IMR-90 (cell line): Measurements from ENCODE around the gene TPO. TPM values are rescaled to one million over a fixed set of nuclear protein-coding genes. Genes with fewer than 3 reads are reported as not detected.
A peak's percentile ranks its signal among the peaks of the same experiment; 100 is the strongest.

Experiments used
- ATAC-seq: fragments of 200-7000 bp; cut with Tn5 transposase; 2 replicates; pipeline ENCODE4 v1.9.1; 2020; ENCODE audit warnings: low read depth, mild to moderate bottlenecking, moderate library complexity
- BruUV-seq: library from RNA; stranded (reverse); fragments of 400-500 nt; replicated peaks from 2 replicates; lab custom pipeline; 2021; lab: Mats Ljungman, UMichigan
- CTCF ChIA-PET: fragments of 300-600 bp; formaldehyde crosslinking; extraction: SDS; loops from one replicate; lab custom pipeline; 2021; ENCODE audit warnings: antibody characterized with exemption; lab: Yijun Ruan, JAX
- POLR2A ChIA-PET: fragments of 300-600 bp; sonication (Branson Sonifier 250); formaldehyde crosslinking; loops from one replicate; lab custom pipeline; 2022; ENCODE audit warnings: antibody characterized with exemption; ENCODE audit not compliant: unreplicated experiment; lab: Charles Lee
- DNase-seq: peaks from one replicate; pipeline ENCODE4 v3.0.0; 2013
- H2AFZ ChIP-seq: replicated peaks from 2 replicates; pipeline ENCODE3; 2013; ENCODE audit warnings: low read length, mild to moderate bottlenecking; ENCODE audit not compliant: poor library complexity
- H2AK5ac ChIP-seq: 2 replicates; pipeline ENCODE4 v1.6.1; 2013; ENCODE audit warnings: low read depth, low read length, inconsistent platforms
- H2AK9ac ChIP-seq: replicated peaks from 2 replicates; pipeline ENCODE3; 2013; ENCODE audit warnings: mild to moderate bottlenecking, low read depth, low read length, moderate library complexity; ENCODE audit not compliant: poor library complexity
- H2BK120ac ChIP-seq: 2 replicates; pipeline ENCODE4 v1.6.1; 2013; ENCODE audit warnings: low read depth, low read length, inconsistent platforms
- H2BK15ac ChIP-seq: 3 replicates; pipeline ENCODE4 v1.6.1; 2013; ENCODE audit warnings: low read depth, low read length, inconsistent platforms
- H2BK20ac ChIP-seq: 2 replicates; pipeline ENCODE4 v1.6.1; 2013; ENCODE audit warnings: low read depth, mild to moderate bottlenecking, inconsistent platforms, low read length, moderate library complexity
- H2BK5ac ChIP-seq: 2 replicates; pipeline ENCODE4 v1.6.1; 2013; ENCODE audit warnings: mild to moderate bottlenecking, low read depth, low read length, inconsistent platforms; ENCODE audit not compliant: poor library complexity, severe bottlenecking
- H3K14ac ChIP-seq: replicated peaks from 2 replicates; pipeline ENCODE4 v1.6.1; 2013; ENCODE audit warnings: low read depth, low read length, inconsistent platforms
- H3K18ac ChIP-seq: 2 replicates; pipeline ENCODE4 v1.6.1; 2013; ENCODE audit warnings: low read depth, low read length, control low read depth
- H3K23ac ChIP-seq: 2 replicates; pipeline ENCODE4 v1.6.1; 2013; ENCODE audit warnings: low read depth, low read length, inconsistent platforms
- H3K27ac ChIP-seq: 2 replicates; pipeline ENCODE4 v1.5.1; 2013; ENCODE audit warnings: mild to moderate bottlenecking, control low read depth, low read length; ENCODE audit not compliant: insufficient read depth
- H3K27me3 ChIP-seq: 2 replicates; pipeline ENCODE4 v1.6.1; 2013; ENCODE audit warnings: low read length; ENCODE audit not compliant: control insufficient read depth, insufficient read depth
- H3K36me3 ChIP-seq: 2 replicates; pipeline ENCODE4 v1.6.1; 2013; ENCODE audit warnings: low read length, mixed read lengths; ENCODE audit not compliant: control insufficient read depth, insufficient read depth
- H3K4ac ChIP-seq: 2 replicates; pipeline ENCODE4 v1.6.1; 2013; ENCODE audit warnings: low read depth, low read length, inconsistent platforms
- H3K4me1 ChIP-seq: 2 replicates; pipeline ENCODE4 v1.6.1; 2013; ENCODE audit warnings: low read length, mixed read lengths; ENCODE audit not compliant: control insufficient read depth, insufficient read depth
- H3K4me2 ChIP-seq: 2 replicates; pipeline ENCODE4 v1.6.1; 2013; ENCODE audit warnings: low read depth, mild to moderate bottlenecking, control low read depth, low read length, moderate library complexity
- H3K4me3 ChIP-seq: 2 replicates; pipeline ENCODE4 v1.5.1; 2013; ENCODE audit warnings: low read depth, mild to moderate bottlenecking, control low read depth, low read length, moderate library complexity; ENCODE audit not compliant: insufficient read depth
- H3K56ac ChIP-seq: 2 replicates; pipeline ENCODE4 v1.6.1; 2013; ENCODE audit warnings: low read length, inconsistent platforms; ENCODE audit not compliant: insufficient read depth; ENCODE audit errors: extremely low read depth
- H3K79me1 ChIP-seq, 2 experiments: 2 replicates each; pipeline ENCODE4 v1.6.1; 2013; ENCODE audit warnings: low read length in 2 of 2, inconsistent platforms in 1 of 2, low read depth in 1 of 2
- H3K9ac ChIP-seq: 2 replicates; pipeline ENCODE4 v1.6.1; 2013; ENCODE audit warnings: low read depth, low read length, control low read depth
- H3K9me1 ChIP-seq: 2 replicates; pipeline ENCODE4 v1.6.1; 2013; ENCODE audit warnings: low read length, inconsistent platforms; ENCODE audit not compliant: insufficient read depth
- H3K9me3 ChIP-seq: 2 replicates; pipeline ENCODE4 v1.6.1; 2013; ENCODE audit warnings: low read length; ENCODE audit not compliant: control insufficient read depth, insufficient read depth
- H4K20me1 ChIP-seq: 2 replicates; pipeline ENCODE4 v1.6.1; 2013; ENCODE audit warnings: low read length, inconsistent platforms; ENCODE audit not compliant: insufficient read depth
- H4K5ac ChIP-seq: 2 replicates; pipeline ENCODE4 v1.6.1; 2013; ENCODE audit warnings: mild to moderate bottlenecking, low read depth, low read length, control low read depth
- H4K8ac ChIP-seq, 2 experiments: 2 replicates each; pipeline ENCODE4 v1.6.1; 2013; ENCODE audit warnings: low read depth in 2 of 2, low read length in 2 of 2, control low read depth in 1 of 2, inconsistent platforms in 1 of 2
- H4K91ac ChIP-seq: 2 replicates; pipeline ENCODE4 v1.6.1; 2013; ENCODE audit warnings: low read depth, low read length, inconsistent platforms; ENCODE audit not compliant: insufficient read depth
- BHLHE40 ChIP-seq: fragments of 150-350 bp; IDR thresholded peaks from 2 replicates; pipeline ENCODE4 v1.6.1; 2016; ENCODE audit warnings: mild to moderate bottlenecking, low read depth, low read length
- CTCF ChIP-seq: conservative IDR thresholded peaks from 2 replicates; pipeline ENCODE4 v1.5.1; 2012; ENCODE audit warnings: mild to moderate bottlenecking, low read depth, low read length, improper control_type of control experiment
- FOS ChIP-seq: fragments of 150-350 bp; IDR thresholded peaks from 2 replicates; pipeline ENCODE4 v1.6.1; 2016; ENCODE audit warnings: low read depth, low read length
- MXI1 ChIP-seq: IDR thresholded peaks from 2 replicates; pipeline ENCODE4 v1.6.1; 2012; ENCODE audit warnings: low read depth, mild to moderate bottlenecking, low read length, moderate library complexity, borderline replicate concordance
- NFE2L2 ChIP-seq: fragments of 150-350 bp; IDR thresholded peaks from 2 replicates; pipeline ENCODE4 v1.6.1; 2016; ENCODE audit warnings: low read depth, mild to moderate bottlenecking, low read length
- RAD21 ChIP-seq: IDR thresholded peaks from 2 replicates; pipeline ENCODE4 v1.6.1; 2012; ENCODE audit warnings: low read length, improper control_type of control experiment
- RCOR1 ChIP-seq: IDR thresholded peaks from 2 replicates; pipeline ENCODE4 v1.6.1; 2012; ENCODE audit warnings: mild to moderate bottlenecking, low read length, improper control_type of control experiment; ENCODE audit not compliant: insufficient replicate concordance
- RFX5 ChIP-seq: IDR thresholded peaks from 2 replicates; pipeline ENCODE4 v1.8.0; 2012; ENCODE audit warnings: low read depth, mild to moderate bottlenecking, low read length, moderate library complexity
- SMC3 ChIP-seq: fragments of 150-350 bp; IDR thresholded peaks from 2 replicates; pipeline ENCODE4 v1.6.1; 2016; ENCODE audit warnings: low read depth, mild to moderate bottlenecking, antibody characterized with exemption, low read length, moderate library complexity
- USF2 ChIP-seq: fragments of 150-350 bp; IDR thresholded peaks from 2 replicates; pipeline ENCODE4 v1.6.1; 2017; ENCODE audit warnings: mild to moderate bottlenecking, antibody characterized with exemption, low read length, low read depth
- WGBS, 2 experiments: methylation state at CpG; one replicate each; pipeline versions ENCODE4 v1.1.5 to v1.1.7; 2013; ENCODE audit warnings: missing lambda C conversion rate in 2 of 2; ENCODE audit not compliant: insufficient read length in 1 of 2; ENCODE audit errors: extremely low coverage in 2 of 2; 5-methylcytosine and 5-hydroxymethylcytosine counted together
- dilution Hi-C: fragments of 300-500 bp; cut with HindIII; formaldehyde crosslinking; loops from one replicate; pipeline ENCODE4 v1.14.3; 2018; ENCODE audit warnings: low sequenced_read_pairs; ENCODE audit not compliant: unreplicated experiment
- in situ Hi-C: fragments of 300-500 bp; cut with MboI; formaldehyde crosslinking; loops from 3 replicates; pipeline ENCODE4 v1.14.3; 2019; ENCODE audit warnings: low sequenced_read_pairs, inconsistent platforms, mixed read lengths
- intact Hi-C: fragments of 100-400 bp; cut with micrococcal nuclease; formaldehyde crosslinking; loops from 2 replicates; pipeline ENCODE4 v1.10.0; 2022
- polyA plus RNA-seq, 3 experiments: library from polyadenylated mRNA; depleted of rRNA; stranded (reverse); fragments of >200 nt; gene quantifications; 2 replicates each; pipeline ENCODE4 v1.2.3, GENCODE V29; 2012; ENCODE audit warnings: low replicate concordance in 1 of 3
- total RNA-seq: library from RNA; depleted of rRNA; stranded (reverse); fragments of >200 nt; gene quantifications from 2 replicates; pipeline ENCODE4 v1.2.3, GENCODE V29; 2012

TPO gene
- total and polyA plus RNA-seq, 2 of the 4 experiments (the other 2 are of a cell fraction), result not detected

- Histone ChIP-seq H3K9me3 (no peaks in the 10 kb centered on the region), H3K56ac (no peak overlapping the region), H4K20me1 (0 out of 2 replicates have a peak, but pooled peaks cover 3% of the 10 kb centered on the region), H2AK5ac (peak overlapping the region; percentile 64), H4K8ac (no peak overlapping the region), H3K4me3 (no peak overlapping the region), H3K14ac (no peak overlapping the region), H2BK5ac (no peak overlapping the region), H3K23ac (no peak overlapping the region), H3K18ac (no peak overlapping the region), H3K9me1 (no peaks in the 10 kb centered on the region), H3K4me2 (no peak overlapping the region), H4K5ac (no peak overlapping the region), H3K9ac (no peak overlapping the region), H3K36me3 (no peaks in the 10 kb centered on the region), H2BK20ac (no peak overlapping the region), H3K4ac (no peak overlapping the region), H2BK15ac (no peak overlapping the region), H3K27ac (no peak overlapping the region), H3K79me1 (no peaks in the 10 kb centered on the region), H3K4me1 (peaks cover 9% of the 10 kb centered on the region), H2AK9ac (peak overlapping the region; percentile 85), H3K27me3 (peaks cover 17% of the 10 kb centered on the region), H2AFZ (peak overlapping the region; percentile 41), H4K91ac (no peak overlapping the region), H2BK120ac (no peak overlapping the region)
- ChIA-PET CTCF (no interaction called here), POLR2A (no interaction called here)
- peak; percentile 80 for TF ChIP-seq FOS
- TF ChIP-seq NFE2L2, result no peak
- TF ChIP-seq RCOR1, result peak; percentile 71
- no peak for TF ChIP-seq CTCF
- peak; percentile 28; the same call in 1 of the 2 replicates for TF ChIP-seq BHLHE40
- TF ChIP-seq SMC3, result peak; percentile 25
- TF ChIP-seq USF2, result 0 out of 2 replicates have a peak, but pooled peaks have one; percentile 3
- TF ChIP-seq RAD21, result peak; percentile 32; the same call in 1 of the 2 replicates
- no peak for TF ChIP-seq RFX5
- peak; percentile 39; the same call in 1 of the 2 replicates for TF ChIP-seq MXI1
- intact Hi-C loops (no loop called here), in situ Hi-C loops (no loop called here), dilution Hi-C loops (no loop called here)
- no TSS peak for BruUV-seq
- DNase-seq (peak; percentile 81), ATAC-seq (peak; percentile 56)
- WGBS, 2 experiments, result 60% methylated on average over 2 of the region's 13 CpGs; no CpG with 5 or more reads in 1 of the 2 experiments
Observed at GRCh38 chr2:1556776-1557466, 143.7 kb downstream of the TPO start.
